Activated CD4-positive, alpha-beta T cell treated with anti-CD3 and anti-CD28 coated beads, Interleukin-2, Interleukin-6, amounts not matched to agents 100 ng/mL and 50 ng/mL, durations not matched to agents 16 hours and 8 hours (primary cell): ENCODE data around the gene CEBPA.

Experiments
- DNase-seq: peaks from one replicate; pipeline ENCODE4 v3.0.0-alpha.2; 2020

Gene CEBPA

GRCh38 chr19:33270769-33271168, 31.6 kb downstream of the CEBPA start:
- DNase-seq: no peak

GRCh38 chr19:33269016-33269415, 33.3 kb downstream of the CEBPA start:
- DNase-seq: no peak

GRCh38 chr19:33268162-33268991, 34.0 kb downstream of the CEBPA start:
- no peak for DNase-seq

DNA sequence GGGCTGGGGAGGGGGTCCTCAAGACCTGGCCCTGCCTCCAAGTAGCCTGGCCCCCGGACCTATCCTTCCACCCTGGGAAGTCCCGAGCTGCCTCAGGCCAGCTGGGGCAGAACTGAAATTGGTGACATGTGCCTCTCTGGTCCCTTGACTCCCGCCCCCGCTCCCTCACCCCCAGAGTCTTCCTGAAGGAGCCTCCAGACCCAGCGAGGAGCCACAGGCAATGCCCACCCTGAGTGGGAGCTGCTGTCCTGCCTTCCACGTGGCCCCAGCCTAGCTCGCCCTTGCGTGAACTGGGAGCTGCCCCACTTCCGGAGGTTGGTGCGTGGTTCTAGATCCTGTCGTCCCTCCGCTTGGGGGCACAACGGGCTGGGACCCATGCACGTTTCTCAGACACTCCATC, 34.6 kb downstream of the CEBPA start:
- no peak for DNase-seq

DNA sequence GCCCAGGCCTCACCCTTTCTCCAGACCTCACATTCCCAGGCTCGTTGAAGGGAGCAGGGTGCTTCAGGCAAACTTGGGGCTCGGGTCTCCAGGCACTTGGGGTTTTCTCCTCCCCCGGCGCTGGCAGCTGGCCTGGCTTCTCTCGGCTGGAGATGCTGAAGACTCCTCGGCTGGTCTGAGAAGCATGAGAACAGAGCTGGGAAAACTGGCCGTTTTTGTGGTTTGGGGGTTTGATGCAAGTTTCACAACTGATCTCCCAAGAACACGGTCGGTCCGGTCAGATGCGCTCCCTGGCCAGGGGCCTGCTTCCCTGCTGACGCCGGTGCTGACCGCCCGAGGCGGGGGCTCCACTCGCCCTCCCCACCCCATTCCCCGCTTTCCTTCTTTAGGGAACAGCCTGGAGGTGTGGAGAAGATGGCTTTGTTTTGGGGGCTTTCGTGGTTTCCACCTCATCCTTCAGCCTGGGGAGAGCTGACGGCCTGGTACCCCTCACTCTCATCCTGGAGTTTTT, 35.3 kb downstream of the CEBPA start:
- DNase-seq: no peak

DNA sequence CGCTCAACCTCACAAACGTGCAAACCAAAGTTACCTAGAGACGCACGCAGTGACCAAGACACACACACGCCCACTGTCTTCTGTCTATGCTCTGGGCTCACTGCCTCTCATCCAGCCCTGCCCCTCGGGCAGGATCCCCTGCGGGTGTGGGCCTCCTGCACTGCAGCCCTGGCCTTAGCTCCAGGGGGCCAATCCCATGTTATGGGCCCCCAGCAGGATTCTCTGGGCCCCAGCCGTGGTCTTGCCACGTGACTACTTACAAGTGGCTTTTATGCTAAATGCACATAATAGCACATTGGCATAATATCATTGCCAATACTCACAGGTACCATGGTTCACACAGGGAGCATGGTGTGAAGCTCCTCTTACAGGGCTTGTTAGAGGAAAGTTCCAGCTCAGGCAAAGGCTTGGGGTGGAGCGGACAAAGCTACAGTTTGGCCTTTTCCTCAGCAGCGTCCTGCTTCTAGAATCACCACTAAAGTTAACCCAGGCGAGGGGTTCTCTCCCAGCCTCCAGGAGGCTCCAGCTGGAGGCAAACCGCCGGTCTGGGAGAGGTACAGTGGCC, 37.4 kb downstream of the CEBPA start:
- DNase-seq: no peak

DNA sequence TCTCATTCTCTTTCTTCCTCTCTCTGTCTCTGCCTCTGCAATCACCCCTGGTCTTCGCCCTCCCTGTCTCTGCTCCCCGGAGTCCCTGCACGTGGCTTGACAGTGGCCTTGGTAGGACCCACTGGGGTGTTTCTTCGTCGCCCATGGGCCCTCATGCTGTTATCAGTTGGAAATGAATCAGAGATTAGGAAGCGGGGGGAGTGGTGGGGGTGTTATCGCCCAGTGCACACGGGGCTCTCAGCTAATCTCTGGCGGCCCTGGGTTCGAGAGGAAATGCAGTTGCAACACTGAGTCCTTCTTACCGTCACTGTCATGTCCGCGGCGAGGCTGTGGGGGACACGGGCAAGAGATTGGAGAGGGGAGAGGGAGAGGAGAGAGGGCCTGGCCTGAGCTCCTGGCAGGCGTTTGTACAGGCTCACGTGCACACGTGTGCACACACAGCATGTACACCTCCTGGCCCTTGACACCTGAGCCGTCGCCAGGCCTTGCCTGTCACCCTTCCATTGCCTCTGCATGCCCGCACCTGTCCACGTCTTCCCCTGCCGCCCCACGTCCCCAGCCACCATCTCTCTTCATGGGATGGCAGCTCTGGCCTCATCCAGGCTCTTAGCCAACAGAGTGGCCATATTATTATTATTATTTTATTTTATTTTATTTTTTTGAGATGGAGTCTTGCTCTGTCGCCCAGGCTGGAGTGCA, 38.9 kb downstream of the CEBPA start:
- no peak for DNase-seq

- DNase-seq: no peak
Observed at GRCh38 chr19:33261511-33262189, 40.7 kb downstream of the CEBPA start.

DNA sequence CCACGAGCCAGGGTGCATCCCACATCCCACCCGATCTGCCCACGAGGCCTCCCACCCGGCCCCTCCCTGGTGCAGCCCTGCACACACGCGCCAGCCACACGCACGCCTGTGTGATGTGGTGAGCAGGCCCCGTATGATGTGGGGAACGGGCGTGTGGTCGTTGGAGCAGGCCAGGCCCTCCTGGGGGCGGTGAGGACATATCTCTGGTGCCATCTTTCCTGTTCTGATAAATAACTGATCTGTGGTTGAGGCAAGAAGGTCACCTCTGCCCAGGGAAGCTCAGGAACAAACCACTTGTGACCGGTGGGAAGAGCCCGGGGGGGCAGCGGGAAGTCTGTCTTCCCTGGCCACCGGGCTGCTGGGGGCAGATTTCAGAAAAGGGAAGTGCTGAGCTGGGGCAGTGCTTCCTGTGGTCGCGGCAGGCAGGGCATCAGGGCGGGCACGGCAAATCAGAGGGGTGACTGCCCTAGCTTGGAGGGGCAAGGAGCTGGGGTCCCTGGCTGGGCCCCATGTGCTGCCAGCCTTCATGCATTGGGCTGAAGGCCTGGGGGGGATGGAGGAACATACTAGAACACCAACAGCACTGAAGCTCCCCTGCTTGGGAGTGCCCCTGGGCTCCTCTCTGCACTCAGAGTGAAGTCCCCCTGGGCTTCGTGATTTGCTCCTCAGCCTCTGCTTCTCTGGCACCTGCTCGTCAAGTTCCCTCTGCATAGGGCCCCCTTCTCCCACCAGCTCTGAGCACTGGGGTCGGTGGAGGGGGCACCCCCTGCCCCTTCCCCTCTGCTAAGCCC, 41.5 kb downstream of the CEBPA start:
- DNase-seq: no peak

- no peak for DNase-seq
Observed at GRCh38 chr19:33259539-33259938, 42.8 kb downstream of the CEBPA start.

DNA sequence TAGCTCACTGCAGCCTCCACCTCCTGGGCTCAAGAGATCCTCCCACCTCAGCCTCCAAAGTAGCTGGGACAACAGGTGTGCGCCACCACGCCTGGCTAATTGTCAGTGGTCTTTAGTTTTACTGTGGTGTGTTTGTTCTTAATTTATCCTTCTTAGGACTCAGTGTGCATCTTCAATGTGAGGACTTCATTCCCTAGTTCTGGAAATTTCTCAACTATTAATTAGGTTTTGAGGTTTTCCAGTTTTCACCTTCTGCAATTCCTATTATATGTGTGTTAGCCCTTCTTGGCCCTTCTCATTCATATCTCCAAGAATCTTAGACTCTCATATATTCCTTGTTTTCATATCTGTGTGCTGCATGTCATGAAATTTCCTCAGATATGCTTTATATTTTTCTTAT, 44.5 kb downstream of the CEBPA start:
- DNase-seq: no peak

DNA sequence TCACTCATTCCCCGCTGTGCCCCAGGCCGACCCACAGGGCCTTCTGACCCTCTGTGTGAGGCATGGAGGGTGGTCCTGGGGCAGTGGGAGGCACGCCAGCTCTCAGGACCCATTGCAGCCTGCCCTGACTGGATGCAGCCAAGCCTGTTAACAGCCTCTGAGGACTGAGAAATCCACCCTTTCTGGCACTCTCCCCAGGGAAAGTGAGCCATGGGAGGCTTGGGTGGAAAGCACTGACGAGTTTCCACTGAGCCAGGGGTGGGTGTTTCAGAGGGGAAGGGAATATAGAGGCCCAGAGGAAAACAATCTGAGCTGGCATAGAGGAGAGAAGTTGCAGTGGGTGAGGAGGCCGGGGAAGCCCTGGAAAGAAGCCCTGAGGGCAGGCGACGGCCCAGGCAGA, 46.1 kb downstream of the CEBPA start:
- no peak for DNase-seq

DNA sequence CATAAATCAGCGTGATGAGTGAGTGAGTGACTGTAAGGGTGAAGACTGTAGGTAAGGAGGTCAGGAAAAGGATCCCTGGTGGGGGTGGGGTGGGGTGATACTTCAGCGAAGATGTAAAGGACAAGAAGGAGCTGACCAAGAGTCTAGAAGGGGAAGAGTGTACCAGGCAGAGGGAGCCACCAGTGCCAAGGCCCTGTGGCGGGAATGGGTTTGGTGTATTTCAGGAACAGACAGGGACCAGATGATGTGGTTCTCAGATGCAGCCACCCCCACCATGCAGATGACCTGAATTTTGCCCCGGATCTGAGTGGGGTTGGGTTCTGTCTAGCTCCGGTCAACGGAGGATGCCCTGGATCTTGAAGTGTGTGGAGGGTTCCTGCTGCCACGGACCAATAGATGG, 46.6 kb downstream of the CEBPA start:
- no peak for DNase-seq

GRCh38 chr19:33254245-33254824, 48.0 kb downstream of the CEBPA start:
- no peak for DNase-seq

- DNase-seq: no peak
Observed at GRCh38 chr19:33252971-33253370, 49.4 kb downstream of the CEBPA start.

DNA sequence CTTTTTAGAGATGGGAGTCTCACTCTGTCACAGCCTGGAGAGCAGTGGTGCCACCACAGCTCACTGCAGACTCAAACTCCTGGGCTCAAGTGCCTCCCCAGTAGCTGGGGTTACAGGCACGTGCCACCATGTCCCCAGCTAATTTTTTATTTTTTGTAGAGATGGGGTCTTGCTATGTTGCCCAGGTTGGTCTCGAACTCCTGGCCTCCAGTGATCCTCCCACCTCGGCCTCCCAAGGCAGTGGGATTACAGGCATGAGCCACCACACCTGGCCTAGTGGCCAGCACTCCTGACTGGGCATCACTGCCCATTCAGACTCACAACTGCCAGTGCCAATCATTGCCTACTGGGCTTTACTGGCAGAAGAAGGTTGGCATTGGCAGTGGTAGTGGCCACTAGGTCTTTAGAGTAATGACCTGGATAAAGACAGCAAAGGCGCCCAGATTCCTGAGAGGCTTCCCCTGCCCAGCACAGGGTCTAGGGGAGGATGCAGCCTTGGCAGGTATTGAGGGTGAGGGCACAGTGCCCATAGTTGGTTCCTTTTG, 49.8 kb downstream of the CEBPA start:
- no peak for DNase-seq

DNA sequence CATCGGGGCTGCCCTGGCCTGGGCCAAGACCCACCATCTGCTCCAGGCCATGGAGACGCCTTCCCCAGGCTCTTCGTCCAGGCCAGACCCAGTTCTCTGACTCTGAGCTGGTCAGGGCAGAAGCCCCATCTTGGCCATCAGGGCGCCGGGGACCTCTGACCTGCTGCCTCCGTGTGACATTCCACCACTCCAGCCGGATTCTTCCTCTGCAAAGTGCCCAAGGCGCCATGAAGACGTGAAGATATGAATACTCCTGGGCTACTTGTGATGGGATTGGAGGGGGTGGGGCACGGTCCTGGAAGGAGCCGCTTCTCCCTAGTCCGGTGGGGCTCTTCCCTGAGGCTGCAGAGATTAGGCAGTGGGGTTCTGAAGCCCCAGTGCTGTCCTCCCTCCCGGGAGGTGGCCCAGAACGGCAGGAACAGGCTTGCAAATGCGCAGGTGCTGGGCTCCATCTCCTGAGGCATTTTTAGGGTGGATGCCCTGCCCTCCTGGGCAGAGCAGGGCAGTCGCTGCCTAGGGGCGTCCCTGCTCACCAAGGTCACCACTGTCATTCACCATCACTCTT, 50.7 kb downstream of the CEBPA start:
- DNase-seq: no peak

GRCh38 chr19:33251076-33251475, 51.3 kb downstream of the CEBPA start:
- no peak for DNase-seq

DNA sequence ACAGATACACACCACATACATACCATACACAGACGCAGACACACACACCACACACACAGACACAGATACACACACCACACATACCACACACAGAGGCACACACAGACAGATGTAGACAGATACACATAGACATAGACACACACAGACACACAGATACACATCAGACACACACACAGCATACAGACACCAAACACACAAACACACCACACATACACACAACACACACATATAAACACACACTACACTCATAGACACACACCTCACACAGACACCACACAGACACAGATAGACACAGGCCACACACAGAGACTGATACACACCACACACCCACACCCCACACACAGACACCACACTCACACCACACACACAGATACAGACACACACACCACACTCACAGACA, 51.8 kb downstream of the CEBPA start:
- no peak for DNase-seq
